A673 (cell line): ENCODE results near the gene TXNDC2.

Experiments used
- EZH2 ChIP-seq: fragments of 200-600 bp; sonication (generic); IDR thresholded peaks from 2 replicates; pipeline ENCODE4 v1.6.1; 2017; ENCODE audit warnings: borderline replicate concordance, low read depth, mild to moderate bottlenecking, mixed read lengths, antibody characterized with exemption, low read length; ENCODE audit not compliant: poor library complexity, severe bottlenecking
- TF ChIP-seq, protein P1 (sequence below): fragments of 300-800, 200-600 bp; sonication (generic); conservative IDR thresholded peaks from 2 replicates; pipeline ENCODE4 v1.5.1; 2017; ENCODE audit warnings: low read depth, mild to moderate bottlenecking, antibody characterized with exemption, low read length, moderate library complexity, mixed read lengths

DNA sequence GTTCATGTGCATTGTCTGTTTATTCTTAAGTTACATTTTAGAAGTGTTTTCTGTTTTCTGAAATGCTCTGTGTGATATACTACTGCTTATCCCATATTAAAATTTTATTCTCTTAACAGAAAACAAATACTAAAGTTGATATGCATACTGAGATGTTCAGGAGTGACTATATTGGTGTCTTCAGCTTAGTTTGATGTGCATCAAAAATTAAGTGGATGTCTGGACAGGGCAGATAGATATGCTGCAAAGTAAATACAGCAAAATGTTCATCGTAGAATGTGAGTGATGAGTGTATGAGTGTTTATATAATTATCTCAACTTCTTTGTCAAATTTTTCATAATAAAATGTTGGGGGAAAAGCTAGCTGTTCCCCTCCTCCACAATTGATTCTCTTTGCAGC, 41.2 kb downstream of the TXNDC2 start:
- TF ChIP-seq, protein P1, sequence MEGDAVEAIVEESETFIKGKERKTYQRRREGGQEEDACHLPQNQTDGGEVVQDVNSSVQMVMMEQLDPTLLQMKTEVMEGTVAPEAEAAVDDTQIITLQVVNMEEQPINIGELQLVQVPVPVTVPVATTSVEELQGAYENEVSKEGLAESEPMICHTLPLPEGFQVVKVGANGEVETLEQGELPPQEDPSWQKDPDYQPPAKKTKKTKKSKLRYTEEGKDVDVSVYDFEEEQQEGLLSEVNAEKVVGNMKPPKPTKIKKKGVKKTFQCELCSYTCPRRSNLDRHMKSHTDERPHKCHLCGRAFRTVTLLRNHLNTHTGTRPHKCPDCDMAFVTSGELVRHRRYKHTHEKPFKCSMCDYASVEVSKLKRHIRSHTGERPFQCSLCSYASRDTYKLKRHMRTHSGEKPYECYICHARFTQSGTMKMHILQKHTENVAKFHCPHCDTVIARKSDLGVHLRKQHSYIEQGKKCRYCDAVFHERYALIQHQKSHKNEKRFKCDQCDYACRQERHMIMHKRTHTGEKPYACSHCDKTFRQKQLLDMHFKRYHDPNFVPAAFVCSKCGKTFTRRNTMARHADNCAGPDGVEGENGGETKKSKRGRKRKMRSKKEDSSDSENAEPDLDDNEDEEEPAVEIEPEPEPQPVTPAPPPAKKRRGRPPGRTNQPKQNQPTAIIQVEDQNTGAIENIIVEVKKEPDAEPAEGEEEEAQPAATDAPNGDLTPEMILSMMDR = no peak
- TF ChIP-seq EZH2 = no peak
